ENCODE results near the gene TCEA3. TPM values are rescaled to one million over a fixed set of nuclear protein-coding genes. Genes with fewer than 3 reads are reported as not detected.

The TCEA3 gene
- total and polyA plus RNA-seq, 3 experiments from 2014 or later = 1.4 to 11.1 (median 1.7) TPM

GRCh38 chr1:23400324-23401114 is 24.0 kb downstream of the TCEA3 start:
- Histone ChIP-seq H3K27ac (ENCODE audit: low read depth, low read length) (no peak overlapping the region), H3K9me3 (ENCODE audit: low read length) (no peaks in the 10 kb centered on the region), H3K27me3 (ENCODE audit: insufficient read depth, low read length, poor library complexity, severe bottlenecking) (no peaks in the 10 kb centered on the region), H3K36me3 (ENCODE audit: insufficient read depth, low read length) (no peaks in the 10 kb centered on the region), H3K4me1 (ENCODE audit: insufficient read depth, low read length) (peaks cover 5% of the 10 kb centered on the region), H3K4me3 (ENCODE audit: low read length) (no peak overlapping the region)
- Mint-ChIP-seq H3K27ac (peak overlapping the region in 1 of 8 donors; percentile 1), H3K9me3 (no peaks in the 10 kb centered on the region), H3K4me1 (peaks cover 7 to 12% (median 12%) of the 10 kb centered on the region in 3 donors), H3K27me3 (no peaks in the 10 kb centered on the region), H3K4me3 (no peak overlapping the region), H3K36me3 (peaks cover 0 to 7% (median 4%) of the 10 kb centered on the region in 3 donors)
- no peak for DNase-seq
- CTCF ChIA-PET = no interaction called here
- POLR2A ChIA-PET = no interaction called here

GRCh38 chr1:23399229-23399628 is 25.3 kb downstream of the TCEA3 start:
- no peak overlapping the region for H3K4me3 Mint-ChIP-seq
- no peaks in the 10 kb centered on the region for H3K9me3 ChIP-seq (ENCODE audit: low read length)

GRCh38 chr1:23397908-23398307 is 26.6 kb downstream of the TCEA3 start:
- Histone ChIP-seq H3K4me1 (ENCODE audit: insufficient read depth, low read length) (no peaks in the 10 kb centered on the region), H3K36me3 (ENCODE audit: insufficient read depth, low read length) (no peaks in the 10 kb centered on the region), H3K27ac (ENCODE audit: low read depth, low read length) (no peak overlapping the region), H3K4me3 (ENCODE audit: low read length) (no peak overlapping the region), H3K27me3 (ENCODE audit: insufficient read depth, low read length, poor library complexity, severe bottlenecking) (no peaks in the 10 kb centered on the region), H3K9me3 (ENCODE audit: low read length) (no peaks in the 10 kb centered on the region)
- Mint-ChIP-seq H3K4me3 (no peak overlapping the region), H3K36me3 (peaks cover 0 to 9% (median 4%) of the 10 kb centered on the region in 3 donors), H3K4me1 (no peaks in the 10 kb centered on the region), H3K27ac (no peak overlapping the region), H3K27me3 (peaks cover 0 to 1% of the 10 kb centered on the region in 2 donors), H3K9me3 (no peaks in the 10 kb centered on the region)
- CTCF ChIA-PET = no interaction called here
- no peak for DNase-seq
- POLR2A ChIA-PET = no interaction called here

More at GRCh38 chr1:23399229-23399628, 25.3 kb downstream of the TCEA3 start:
- H3K36me3 ChIP-seq (ENCODE audit: insufficient read depth, low read length) = no peaks in the 10 kb centered on the region
- no peak for DNase-seq
- Mint-ChIP-seq H3K9me3 (no peaks in the 10 kb centered on the region), H3K27ac (no peak overlapping the region), H3K4me1 (peaks cover 5 to 10% (median 9%) of the 10 kb centered on the region in 3 donors), H3K36me3 (peaks cover 0 to 9% (median 4%) of the 10 kb centered on the region in 3 donors), H3K27me3 (peaks cover 0 to under 1% of the 10 kb centered on the region in 2 donors)
- no peaks in the 10 kb centered on the region for H3K27me3 ChIP-seq (ENCODE audit: insufficient read depth, low read length, poor library complexity, severe bottlenecking)
- H3K27ac ChIP-seq (ENCODE audit: low read depth, low read length) = no peak overlapping the region
- H3K4me3 ChIP-seq (ENCODE audit: low read length) = no peak overlapping the region
- ChIA-PET CTCF (no interaction called here), POLR2A (no interaction called here)
- H3K4me1 ChIP-seq (ENCODE audit: insufficient read depth, low read length) = peaks cover 3% of the 10 kb centered on the region

GRCh38 chr1:23396380-23396779 is 28.2 kb downstream of the TCEA3 start:
- Histone ChIP-seq H3K4me1 (ENCODE audit: insufficient read depth, low read length) (no peaks in the 10 kb centered on the region), H3K36me3 (ENCODE audit: insufficient read depth, low read length) (no peaks in the 10 kb centered on the region), H3K27me3 (ENCODE audit: insufficient read depth, low read length, poor library complexity, severe bottlenecking) (no peaks in the 10 kb centered on the region), H3K27ac (ENCODE audit: low read depth, low read length) (no peak overlapping the region), H3K9me3 (ENCODE audit: low read length) (no peaks in the 10 kb centered on the region), H3K4me3 (ENCODE audit: low read length) (no peak overlapping the region)
- H3K4me3 Mint-ChIP-seq = no peak overlapping the region
- peaks cover 0 to 8% (median 2%) of the 10 kb centered on the region in 3 donors for H3K36me3 Mint-ChIP-seq
- H3K27ac Mint-ChIP-seq = no peak overlapping the region
- ChIA-PET CTCF (no interaction called here), POLR2A (no interaction called here)
- no peaks in the 10 kb centered on the region for H3K4me1 Mint-ChIP-seq
- no peak for DNase-seq
- H3K9me3 Mint-ChIP-seq = no peaks in the 10 kb centered on the region
- H3K27me3 Mint-ChIP-seq = peaks cover 0 to 1% of the 10 kb centered on the region in 2 donors

GRCh38 chr1:23395849-23396248 is 28.7 kb downstream of the TCEA3 start:
- peak overlapping the region in 3 of 8 donors; percentile 18 to 73 (median 57) for H3K27ac Mint-ChIP-seq
- no peak overlapping the region for H3K4me3 Mint-ChIP-seq
- Histone ChIP-seq H3K36me3 (ENCODE audit: insufficient read depth, low read length) (no peaks in the 10 kb centered on the region), H3K4me1 (ENCODE audit: insufficient read depth, low read length) (no peaks in the 10 kb centered on the region), H3K27me3 (ENCODE audit: insufficient read depth, low read length, poor library complexity, severe bottlenecking) (no peaks in the 10 kb centered on the region), H3K27ac (ENCODE audit: low read depth, low read length) (no peak overlapping the region), H3K9me3 (ENCODE audit: low read length) (no peaks in the 10 kb centered on the region), H3K4me3 (ENCODE audit: low read length) (no peak overlapping the region)
- POLR2A ChIA-PET = no interaction called here
- CTCF ChIA-PET = no interaction called here
- peaks cover 0 to 8% (median 2%) of the 10 kb centered on the region in 3 donors for H3K36me3 Mint-ChIP-seq
- H3K27me3 Mint-ChIP-seq = peaks cover 0 to 1% of the 10 kb centered on the region in 2 donors
- no peak for DNase-seq
- H3K4me1 Mint-ChIP-seq = no peaks in the 10 kb centered on the region
- no peaks in the 10 kb centered on the region for H3K9me3 Mint-ChIP-seq

- H3K27me3 Mint-ChIP-seq = peaks cover 0 to 1% of the 10 kb centered on the region in 2 donors
- H3K36me3 ChIP-seq (ENCODE audit: insufficient read depth, low read length) = no peaks in the 10 kb centered on the region
- ChIA-PET CTCF (no interaction called here), POLR2A (no interaction called here)
- no peak overlapping the region for H3K27ac ChIP-seq (ENCODE audit: low read depth, low read length)
- no peaks in the 10 kb centered on the region for H3K9me3 ChIP-seq (ENCODE audit: low read length)
- no peaks in the 10 kb centered on the region for H3K4me1 Mint-ChIP-seq
- no peak for DNase-seq
- H3K36me3 Mint-ChIP-seq = peaks cover 0 to 8% (median 2%) of the 10 kb centered on the region in 3 donors
- H3K27me3 ChIP-seq (ENCODE audit: insufficient read depth, low read length, poor library complexity, severe bottlenecking) = no peaks in the 10 kb centered on the region
- no peaks in the 10 kb centered on the region for H3K9me3 Mint-ChIP-seq
- no peak overlapping the region for H3K4me3 Mint-ChIP-seq
- no peak overlapping the region for H3K27ac Mint-ChIP-seq
- H3K4me1 ChIP-seq (ENCODE audit: insufficient read depth, low read length) = no peaks in the 10 kb centered on the region
- no peak overlapping the region for H3K4me3 ChIP-seq (ENCODE audit: low read length)
Measured at GRCh38 chr1:23395154-23395724, 29.3 kb downstream of the TCEA3 start.

- H3K9me3 ChIP-seq (ENCODE audit: low read length) = no peaks in the 10 kb centered on the region
- DNase-seq = no peak
- Mint-ChIP-seq H3K9me3 (no peaks in the 10 kb centered on the region), H3K4me3 (no peak overlapping the region), H3K4me1 (no peaks in the 10 kb centered on the region), H3K27me3 (peaks cover 0 to 3% of the 10 kb centered on the region in 2 donors), H3K36me3 (peaks cover 0 to 8% (median 2%) of the 10 kb centered on the region in 3 donors), H3K27ac (no peak overlapping the region)
- H3K27ac ChIP-seq (ENCODE audit: low read depth, low read length) = no peak overlapping the region
- ChIA-PET CTCF (interaction anchor here (0.8 kb wide), 1 partner anchor 9 kb away, joined by 3 read pairs; no protein-coding TSS in a partner anchor), POLR2A (no interaction called here)
- no peaks in the 10 kb centered on the region for H3K27me3 ChIP-seq (ENCODE audit: insufficient read depth, low read length, poor library complexity, severe bottlenecking)
- H3K36me3 ChIP-seq (ENCODE audit: insufficient read depth, low read length) = no peaks in the 10 kb centered on the region
- H3K4me3 ChIP-seq (ENCODE audit: low read length) = no peak overlapping the region
- no peaks in the 10 kb centered on the region for H3K4me1 ChIP-seq (ENCODE audit: insufficient read depth, low read length)
Measured at GRCh38 chr1:23394684-23395083, 29.9 kb downstream of the TCEA3 start.

GRCh38 chr1:23394181-23394580 is 30.4 kb downstream of the TCEA3 start:
- no peak overlapping the region for H3K27ac Mint-ChIP-seq
- no peaks in the 10 kb centered on the region for H3K4me1 ChIP-seq (ENCODE audit: insufficient read depth, low read length)
- peaks cover 0 to 4% of the 10 kb centered on the region in 2 donors for H3K27me3 Mint-ChIP-seq
- CTCF ChIA-PET = interaction anchor here (0.8 kb wide), 1 partner anchor 9 kb away, joined by 3 read pairs; no protein-coding TSS in a partner anchor
- POLR2A ChIA-PET = no interaction called here
- H3K36me3 Mint-ChIP-seq = peaks cover 0 to 8% (median 2%) of the 10 kb centered on the region in 3 donors
- no peak overlapping the region for H3K4me3 ChIP-seq (ENCODE audit: low read length)
- H3K27me3 ChIP-seq (ENCODE audit: insufficient read depth, low read length, poor library complexity, severe bottlenecking) = no peaks in the 10 kb centered on the region
- no peak overlapping the region for H3K4me3 Mint-ChIP-seq
- H3K36me3 ChIP-seq (ENCODE audit: insufficient read depth, low read length) = no peaks in the 10 kb centered on the region
- H3K4me1 Mint-ChIP-seq = no peaks in the 10 kb centered on the region
- no peaks in the 10 kb centered on the region for H3K9me3 Mint-ChIP-seq
- DNase-seq = no peak
- no peaks in the 10 kb centered on the region for H3K9me3 ChIP-seq (ENCODE audit: low read length)
- no peak overlapping the region for H3K27ac ChIP-seq (ENCODE audit: low read depth, low read length)

Data from CD8-positive, alpha-beta memory T cell (primary cell).